Measurements from ENCODE around the gene KLRF2. TPM values are rescaled to one million over a fixed set of nuclear protein-coding genes. Genes with fewer than 3 reads are reported as not detected.
"Not testable (repeated sequence)": the region's sequence is repeated elsewhere in the genome, so short reads cannot be mapped to it uniquely, and the experiment has no call there.

Gene KLRF2, protein sequence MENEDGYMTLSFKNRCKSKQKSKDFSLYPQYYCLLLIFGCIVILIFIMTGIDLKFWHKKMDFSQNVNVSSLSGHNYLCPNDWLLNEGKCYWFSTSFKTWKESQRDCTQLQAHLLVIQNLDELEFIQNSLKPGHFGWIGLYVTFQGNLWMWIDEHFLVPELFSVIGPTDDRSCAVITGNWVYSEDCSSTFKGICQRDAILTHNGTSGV
- total RNA-seq: not detected

- DNase-seq (ENCODE audit: low read depth in 2 of 3, low spot score in 2 of 3): no peak
Measured at GRCh38 chr12:9881246-9881645, at the start of gene KLRF2. KLRF2 (plus strand) TSS chr12:9881489; CDS start chr12:9881596, 107 bp downstream.

GRCh38 chr12:9831720-9832119 lies 49.6 kb upstream of the KLRF2 start:
- no peak for DNase-seq (ENCODE audit: low read depth in 2 of 3, low spot score in 2 of 3)

GRCh38 chr12:9843407-9843806 lies 37.9 kb upstream of the KLRF2 start:
- no peak for DNase-seq (ENCODE audit: low read depth in 2 of 3, low spot score in 2 of 3)

- no peak for DNase-seq (ENCODE audit: low read depth in 2 of 3, low spot score in 2 of 3)
Measured at GRCh38 chr12:9848899-9849298, 32.4 kb upstream of the KLRF2 start.

GRCh38 chr12:9851050-9851449 lies 30.2 kb upstream of the KLRF2 start:
- DNase-seq (ENCODE audit: low read depth in 2 of 3, low spot score in 2 of 3): no peak

DNA sequence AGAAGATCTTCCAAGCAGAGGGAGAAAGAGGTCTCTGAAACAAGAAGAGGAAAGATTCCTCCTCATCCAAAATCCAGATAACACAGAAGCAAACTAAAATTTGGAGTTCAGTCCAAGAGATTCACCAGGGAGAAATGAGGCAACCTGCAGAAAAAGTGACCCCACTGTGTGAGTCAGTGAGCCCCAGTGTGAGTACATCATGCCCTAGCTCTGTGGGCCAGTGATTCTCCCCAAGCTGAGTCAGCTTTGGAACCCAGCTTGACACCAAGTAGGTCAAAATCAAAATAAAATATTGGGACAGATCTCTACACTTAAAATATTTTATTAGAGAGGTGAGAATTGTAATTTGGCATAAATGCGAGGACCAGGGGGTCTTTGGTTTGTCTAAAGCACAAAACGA lies 29.4 kb upstream of the KLRF2 start:
- no peak for DNase-seq (ENCODE audit: low read depth in 2 of 3, low spot score in 2 of 3)

- DNase-seq (ENCODE audit: low read depth in 2 of 3, low spot score in 2 of 3): no peak
Measured at GRCh38 chr12:9856151-9856550, 25.1 kb upstream of the KLRF2 start.

- no peak for DNase-seq (ENCODE audit: low read depth in 2 of 3, low spot score in 2 of 3)
Measured at GRCh38 chr12:9856894-9857293, 24.4 kb upstream of the KLRF2 start.

- DNase-seq (ENCODE audit: low read depth in 2 of 3, low spot score in 2 of 3): no peak
Measured at GRCh38 chr12:9858135-9858534, 23.2 kb upstream of the KLRF2 start.

GRCh38 chr12:9864913-9865675 lies 16.2 kb upstream of the KLRF2 start:
- DNase-seq (ENCODE audit: low read depth in 2 of 3, low spot score in 2 of 3): no peak

DNA sequence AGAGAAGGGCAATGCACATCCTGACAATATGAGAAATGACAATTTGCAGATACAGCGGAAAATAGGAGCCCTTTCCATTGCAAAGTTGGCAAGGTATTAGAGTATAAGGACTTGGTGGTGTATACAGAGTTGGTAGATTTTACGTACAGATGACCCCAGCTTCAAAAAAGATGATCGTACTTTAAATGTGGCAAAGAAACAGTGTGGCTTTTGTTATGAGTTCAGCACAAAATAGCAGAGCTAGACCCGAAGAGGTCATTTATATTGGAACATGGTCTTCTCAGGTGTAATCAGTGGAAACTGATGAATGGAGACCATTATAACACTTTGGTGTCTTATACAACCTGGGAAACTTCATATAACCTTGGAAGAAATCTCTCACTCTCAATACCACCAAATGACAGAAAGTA lies 14.4 kb upstream of the KLRF2 start:
- no peak for DNase-seq (ENCODE audit: low read depth in 2 of 3, low spot score in 2 of 3)

- no peak for DNase-seq (ENCODE audit: low read depth in 2 of 3, low spot score in 2 of 3)
Measured at GRCh38 chr12:9867531-9867930, 13.8 kb upstream of the KLRF2 start.

DNA sequence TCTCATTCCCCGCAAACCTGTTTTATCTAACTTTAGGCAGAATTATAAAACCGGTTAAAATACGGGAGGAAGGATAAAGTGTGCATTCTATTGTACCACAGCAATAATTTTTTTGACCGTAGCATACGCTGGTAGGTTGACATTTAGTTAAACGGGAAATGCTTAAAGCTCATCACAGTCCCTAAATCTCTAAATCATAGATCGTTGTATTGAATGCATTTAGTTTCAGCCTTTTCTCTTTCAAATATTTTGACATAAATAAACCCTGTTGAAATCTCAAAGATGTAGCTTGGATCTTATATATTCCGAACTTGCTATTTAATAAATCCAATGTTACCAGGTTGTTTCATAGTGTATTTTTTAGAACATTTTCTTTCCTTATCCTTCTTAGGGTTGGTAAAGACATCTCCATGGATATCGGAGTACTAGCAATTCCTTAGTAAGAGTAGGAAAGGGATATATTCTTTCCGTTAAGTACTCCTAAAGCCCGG lies 12.9 kb upstream of the KLRF2 start:
- no peak for DNase-seq (ENCODE audit: low read depth in 2 of 3, low spot score in 2 of 3)

GRCh38 chr12:9868951-9869306 lies 12.4 kb upstream of the KLRF2 start:
- DNase-seq (ENCODE audit: low read depth in 2 of 3, low spot score in 2 of 3): no peak

GRCh38 chr12:9869307-9870161 lies 11.8 kb upstream of the KLRF2 start, which contains the start of gene CLEC2B:
CLEC2B (minus strand) TSS chr12:9869354.
- peak; percentile 41 to 85 (median 70) for DNase-seq (ENCODE audit: low read depth in 2 of 3, low spot score in 2 of 3)

DNA sequence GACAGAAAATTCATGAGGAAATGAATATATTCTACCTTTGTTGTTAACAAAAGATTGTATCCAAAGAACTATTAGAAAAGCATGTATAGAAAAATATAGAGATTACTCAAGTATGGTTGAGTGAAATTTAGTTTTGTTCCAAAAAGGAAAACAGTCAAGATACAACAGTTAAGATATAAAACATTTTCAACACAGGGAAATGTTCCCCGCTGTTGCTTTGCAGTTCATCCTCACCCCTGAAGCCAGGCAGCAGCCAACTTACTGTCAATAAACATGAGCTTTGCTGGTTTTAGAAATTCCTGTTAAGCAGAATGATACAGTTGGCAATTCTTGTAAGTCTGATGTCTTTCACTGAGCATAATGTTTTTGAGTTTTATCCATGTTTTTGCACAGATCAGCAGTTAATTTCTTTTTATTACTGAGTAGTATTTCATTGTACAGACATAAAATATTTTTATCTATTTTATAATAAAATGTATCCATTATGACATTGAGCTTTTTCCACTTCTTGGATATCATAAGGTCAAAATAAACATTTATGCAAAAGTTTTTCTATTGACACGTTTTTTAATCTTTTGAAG lies 10.9 kb upstream of the KLRF2 start:
- no peak for DNase-seq (ENCODE audit: low read depth in 2 of 3, low spot score in 2 of 3)

- DNase-seq (ENCODE audit: low read depth in 2 of 3, low spot score in 2 of 3): peak in 1 of 3 donors; percentile 29
Measured at GRCh38 chr12:9872162-9872561, 9.1 kb upstream of the KLRF2 start.

DNA sequence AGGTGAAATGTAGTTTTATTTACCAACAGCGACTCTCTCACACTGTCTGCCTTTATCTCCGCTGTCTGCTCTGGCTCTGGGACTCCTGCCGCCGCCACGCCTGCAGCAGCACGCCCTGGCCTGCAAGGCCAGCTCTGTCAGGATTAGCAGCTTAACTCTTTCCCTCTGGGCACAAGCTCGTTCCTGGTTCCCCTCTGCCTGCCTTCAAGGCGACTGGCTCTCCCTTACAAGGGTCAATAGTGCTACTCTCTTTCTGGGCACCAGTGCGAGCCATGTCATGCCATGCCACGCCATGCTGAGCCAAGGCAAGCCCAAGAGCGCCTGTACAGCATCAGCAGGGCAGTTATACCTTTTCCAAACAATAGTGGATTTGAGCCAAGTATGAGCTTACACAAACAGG lies 8.5 kb upstream of the KLRF2 start:
- no peak for DNase-seq (ENCODE audit: low read depth in 2 of 3, low spot score in 2 of 3)

DNA sequence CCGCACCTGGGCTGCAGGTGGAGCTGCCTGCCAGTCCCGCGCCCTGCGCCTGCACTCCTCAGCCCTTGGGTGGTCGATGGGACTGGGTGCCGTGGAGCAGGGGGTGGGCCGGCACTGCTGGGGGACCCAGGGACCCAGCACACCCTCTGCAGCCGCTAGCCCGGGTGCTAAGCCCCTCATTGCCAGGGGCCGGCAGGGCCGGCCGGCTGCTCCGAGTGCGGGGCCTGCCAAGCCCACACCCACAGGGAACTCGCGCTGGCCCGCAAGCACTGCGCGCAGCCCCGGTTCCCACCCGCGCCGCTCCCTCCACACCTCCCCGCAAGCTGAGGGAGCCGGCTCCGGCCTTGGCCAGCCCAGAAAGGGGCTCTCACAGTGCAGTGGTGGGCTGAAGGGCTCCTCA lies 5.2 kb upstream of the KLRF2 start:
- not testable (repeated sequence) for DNase-seq (ENCODE audit: low read depth in 2 of 3, low spot score in 2 of 3)

GRCh38 chr12:9880532-9881078 lies 684 bp upstream of the KLRF2 start:
- DNase-seq (ENCODE audit: low read depth in 2 of 3, low spot score in 2 of 3): no peak

DNA sequence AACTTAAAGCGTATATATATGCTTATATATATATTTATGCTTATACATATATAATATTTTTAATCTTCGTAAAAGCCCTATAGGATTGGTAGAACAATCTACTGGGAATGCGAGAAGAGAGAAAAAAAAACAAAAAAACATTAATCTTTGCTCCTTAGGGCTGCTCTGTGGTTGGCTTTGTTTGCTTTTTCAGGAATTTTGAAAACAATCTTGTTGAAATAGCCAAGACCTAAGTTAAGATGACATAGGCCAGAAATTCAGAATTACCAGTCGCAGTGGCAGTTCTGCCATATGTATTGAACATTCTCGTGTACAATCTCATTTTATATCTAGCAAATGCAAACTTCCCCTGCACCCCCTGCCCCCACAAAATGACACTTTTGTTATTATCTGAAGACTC lies 699 bp downstream of the KLRF2 start:
- no peak for DNase-seq (ENCODE audit: low read depth in 2 of 3, low spot score in 2 of 3)
